GM23248 (cell line): ENCODE measurements around the gene MAPK4.

Source experiments
- EZH2 ChIP-seq: fragments of 200-600 bp; sonication (generic); IDR thresholded peaks from 2 replicates; pipeline ENCODE4 v1.6.1; 2018; ENCODE audit warnings: antibody characterized with exemption, mild to moderate bottlenecking; ENCODE audit not compliant: insufficient read depth, poor library complexity, severe bottlenecking
- EZH2phosphoT487 ChIP-seq: fragments of 200-600 bp; sonication (generic); IDR thresholded peaks from 2 replicates; pipeline ENCODE4 v1.6.1; 2018; ENCODE audit warnings: antibody characterized with exemption, moderate library complexity, mild to moderate bottlenecking, low read depth; ENCODE audit not compliant: insufficient read depth

DNA sequence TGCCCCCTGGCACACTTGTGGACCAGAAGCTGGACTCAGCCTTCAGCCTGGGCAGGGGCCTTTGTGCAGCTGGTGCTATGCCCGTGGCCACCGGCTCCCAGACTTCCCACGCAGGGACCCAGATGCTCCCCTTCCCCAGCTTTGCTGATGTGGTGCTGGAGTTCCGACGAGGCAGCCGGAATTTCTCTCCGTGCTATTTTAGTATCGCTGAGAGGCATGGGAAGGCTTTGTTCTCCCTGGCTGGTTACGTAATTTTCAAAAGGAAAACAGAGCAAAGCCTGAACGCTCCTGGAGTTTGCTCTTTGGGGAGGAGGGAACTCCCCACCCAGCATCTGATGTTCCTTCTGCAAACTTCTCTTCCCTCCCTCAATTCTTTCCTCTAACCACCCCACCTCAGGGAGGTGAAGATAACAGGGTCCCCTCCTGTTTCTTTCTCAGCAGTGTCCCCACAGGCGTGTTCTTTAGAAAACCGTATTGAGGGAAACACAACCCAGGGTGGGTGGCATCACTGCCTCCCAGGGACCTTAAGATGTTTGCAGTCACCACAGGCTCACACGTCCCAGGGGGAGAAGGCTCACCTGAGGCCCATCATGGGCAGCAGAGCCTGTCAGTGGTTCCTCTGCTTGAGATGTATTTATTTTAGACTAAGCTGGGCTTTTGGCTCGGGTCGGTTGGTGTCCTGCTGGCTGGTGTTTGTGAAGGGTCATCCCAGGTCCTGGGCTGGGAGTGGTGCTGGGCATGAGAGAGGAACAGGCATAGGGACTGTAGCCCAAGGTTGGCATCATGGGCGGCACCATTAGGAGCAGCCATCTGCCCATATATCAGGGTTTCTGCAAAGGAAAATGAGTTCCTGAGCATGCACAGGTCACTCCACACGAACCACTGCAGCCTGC lies 95.0 kb downstream of the MAPK4 start:
- TF ChIP-seq EZH2phosphoT487: no peak
- no peak for TF ChIP-seq EZH2
